Keratinocyte (primary cell): ENCODE results near the gene GALNT14. TPM values are rescaled to one million over a fixed set of nuclear protein-coding genes. Genes with fewer than 3 reads are reported as not detected.

Experiments used
- DNase-seq: peaks from one replicate; pipeline ENCODE4 v3.0.0-alpha.2; 2011; ENCODE audit warnings: low read depth, missing footprints, low spot score
- FAIRE-seq: peaks from 2 replicates; lab custom pipeline; 2011; peaks lifted over from hg19 to GRCh38; lab: Jason Lieb, UNC
- H2AFZ ChIP-seq: 2 replicates; pipeline ENCODE4 v1.6.0; 2012; ENCODE audit warnings: low read length, control low read depth, inconsistent platforms; ENCODE audit not compliant: control insufficient read depth
- H3K27ac ChIP-seq: 2 replicates; pipeline ENCODE4 v1.5.1; 2011; ENCODE audit warnings: low read length; ENCODE audit not compliant: control insufficient read depth, insufficient read depth
- H3K27me3 ChIP-seq: 3 replicates; pipeline ENCODE4 v1.6.0; 2011; ENCODE audit warnings: low read length; ENCODE audit not compliant: control insufficient read depth, insufficient read depth; ENCODE audit errors: extremely low read depth
- H3K36me3 ChIP-seq, 2 experiments: 2 replicates in 1 of 2; 3 replicates in 1 of 2; pipeline ENCODE4 v1.5.1; 2011; ENCODE audit warnings: low read length in 2 of 2, mild to moderate bottlenecking in 1 of 2; ENCODE audit not compliant: control insufficient read depth in 2 of 2, insufficient read depth in 2 of 2; ENCODE audit errors: extremely low read depth in 1 of 2
- H3K4me1 ChIP-seq: 3 replicates; pipeline ENCODE4 v1.5.1; 2011; ENCODE audit warnings: low read length; ENCODE audit not compliant: control insufficient read depth, insufficient read depth; ENCODE audit errors: extremely low read depth
- H3K4me2 ChIP-seq: 3 replicates; pipeline ENCODE4 v1.6.0; 2011; ENCODE audit warnings: low read depth, low read length; ENCODE audit not compliant: control insufficient read depth, insufficient read depth; ENCODE audit errors: extremely low read depth
- H3K4me3 ChIP-seq, 3 experiments: fragments of 200-600 bp in 1 of 3; sonication (generic) in 1 of 3; 2 replicates in 2 of 3; 3 replicates in 1 of 3; pipeline ENCODE4 v1.5.1; 2011 to 2016; ENCODE audit warnings: low read length in 3 of 3, mild to moderate bottlenecking in 3 of 3, control low read depth in 2 of 3, inconsistent platforms in 1 of 3, low read depth in 1 of 3, mixed read lengths in 1 of 3, mixed run types in 1 of 3, moderate library complexity in 1 of 3; ENCODE audit not compliant: control insufficient read depth in 2 of 3, insufficient read depth in 2 of 3; ENCODE audit errors: extremely low read depth in 1 of 3
- H3K79me2 ChIP-seq: 2 replicates; pipeline ENCODE4 v1.6.0; 2012; ENCODE audit warnings: low read length; ENCODE audit not compliant: control insufficient read depth, insufficient read depth
- H3K9ac ChIP-seq: 3 replicates; pipeline ENCODE4 v1.6.0; 2011; ENCODE audit warnings: low read length; ENCODE audit not compliant: control insufficient read depth, insufficient read depth; ENCODE audit errors: extremely low read depth
- H3K9me1 ChIP-seq: 3 replicates; pipeline ENCODE4 v1.6.0; 2011; ENCODE audit warnings: low read length; ENCODE audit not compliant: control insufficient read depth, insufficient read depth; ENCODE audit errors: extremely low read depth
- H3K9me3 ChIP-seq: 2 replicates; pipeline ENCODE4 v1.5.1; 2012; ENCODE audit warnings: low read depth, low read length; ENCODE audit not compliant: control insufficient read depth
- H4K20me1 ChIP-seq: 3 replicates; pipeline ENCODE4 v1.6.0; 2011; ENCODE audit warnings: low read length; ENCODE audit not compliant: control insufficient read depth, insufficient read depth; ENCODE audit errors: extremely low read depth
- EZH2 ChIP-seq: IDR thresholded peaks from one replicate; pipeline ENCODE4 v1.6.1; 2012; ENCODE audit warnings: inconsistent platforms, mild to moderate bottlenecking, low read length, moderate library complexity
- dilution Hi-C: fragments of 300-500 bp; cut with MboI; formaldehyde crosslinking; loops from one replicate; pipeline ENCODE4 v1.7.0; 2020; ENCODE audit warnings: low sequenced_read_pairs; ENCODE audit not compliant: extremely low pct_ligation_motif_present
- polyA plus RNA-seq, 5 experiments: library from polyadenylated mRNA; depleted of rRNA in 3 of 5; stranded (reverse) in 3 of 5; stranded (forward) in 1 of 5; unstranded in 1 of 5; fragments of >200 nt; gene quantifications; 1 replicate in 1 of 5; 2 replicates in 3 of 5; 3 replicates in 1 of 5; pipeline versions ENCODE4 v1.2.1 to v1.2.3, GENCODE V29; 2011 to 2012; ENCODE audit warnings: missing spikeins in 2 of 5, low read depth in 1 of 5, low replicate concordance in 1 of 5
- TF ChIP-seq, protein P1 (sequence below), 3 experiments: IDR thresholded peaks in 1 of 3; conservative IDR thresholded peaks in 1 of 3; optimal IDR thresholded peaks in 1 of 3; 2 replicates in 2 of 3; 3 replicates in 1 of 3; pipeline versions ENCODE3 to v1.5.1; 2011; ENCODE audit warnings: low read length in 3 of 3, mild to moderate bottlenecking in 3 of 3, moderate library complexity in 2 of 3, control low read depth in 1 of 3, inconsistent platforms in 1 of 3; ENCODE audit not compliant: insufficient read depth in 2 of 3; ENCODE audit errors: extremely low read depth in 1 of 3

Gene GALNT14
- polyA plus RNA-seq, 1 donor (not counting 4 experiments of a cell fraction or from before 2014, with no cell fraction given) = 27.4 TPM

DNA sequence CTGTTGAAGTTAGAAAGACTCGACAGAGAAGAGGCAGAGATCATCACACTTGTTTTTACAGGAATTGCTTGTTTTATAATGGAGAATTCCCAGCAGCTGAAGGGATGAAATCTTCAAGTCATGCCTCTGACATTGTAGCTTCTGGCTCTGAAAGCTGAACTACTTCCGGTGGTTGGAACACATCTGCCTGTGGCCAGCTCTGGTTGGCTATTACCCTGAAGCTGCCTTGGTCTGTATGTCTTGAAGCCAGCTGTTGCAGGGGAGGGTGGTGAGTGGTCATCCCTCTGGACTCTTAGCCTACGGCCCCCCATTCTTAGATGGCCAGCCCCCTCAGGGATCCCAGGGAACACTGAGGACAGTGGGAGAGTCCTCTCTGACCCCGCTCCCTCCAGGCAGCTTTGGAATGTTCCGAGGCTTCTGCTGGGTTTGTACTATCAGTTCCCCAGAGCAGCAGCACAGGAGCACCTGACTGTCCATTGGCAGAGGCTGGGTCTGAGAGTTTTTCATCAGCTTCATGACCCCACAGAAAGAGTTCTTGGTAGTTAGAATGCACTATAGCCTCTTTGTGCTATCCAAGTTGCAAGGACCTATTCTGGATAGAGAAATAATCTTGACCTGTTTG, 243.6 kb downstream of the GALNT14 start:
- Histone ChIP-seq H3K4me2 (no peak overlapping the region), H3K4me3 (no peak overlapping the region), H3K27ac (no peak overlapping the region), H4K20me1 (no peaks in the 10 kb centered on the region), H2AFZ (no peak overlapping the region), H3K9ac (no peak overlapping the region), H3K27me3 (peaks cover 3% of the 10 kb centered on the region), H3K9me3 (no peaks in the 10 kb centered on the region), H3K4me1 (no peaks in the 10 kb centered on the region), H3K79me2 (no peaks in the 10 kb centered on the region), H3K9me1 (no peaks in the 10 kb centered on the region), H3K36me3 (no peaks in the 10 kb centered on the region)
- dilution Hi-C loops = no loop called here
- DNase-seq = no peak
- TF ChIP-seq EZH2 = no peak
- FAIRE-seq = no peak

DNA sequence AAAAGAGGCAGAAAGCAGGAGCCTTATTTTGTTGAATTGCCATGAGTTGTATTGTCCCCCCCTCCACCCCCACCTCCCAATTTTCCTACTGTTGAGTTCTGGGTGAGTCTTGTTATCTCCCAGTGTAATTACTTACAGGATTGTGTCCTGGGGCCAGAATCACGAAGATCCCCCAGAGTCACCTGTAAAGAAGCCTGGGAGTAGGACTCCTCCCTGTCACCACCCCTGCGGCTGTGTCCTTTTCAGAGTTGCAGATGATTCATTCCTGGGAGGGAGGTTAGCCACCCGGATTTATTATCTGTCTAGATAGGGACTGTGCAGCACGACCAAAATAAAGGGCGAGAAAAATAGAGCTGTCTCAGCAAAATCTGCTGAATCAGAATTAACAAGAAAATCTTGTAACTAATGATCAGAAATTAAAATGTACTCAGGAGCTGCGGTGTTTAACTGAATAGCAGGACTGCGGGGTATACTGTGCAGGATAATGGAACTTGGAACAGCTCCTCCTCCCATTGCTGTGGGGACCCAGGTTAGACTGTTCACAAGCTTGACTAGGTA, 249.3 kb downstream of the GALNT14 start:
- no peak for DNase-seq
- no peak overlapping the region for H2AFZ ChIP-seq
- H3K27ac ChIP-seq = no peak overlapping the region
- FAIRE-seq = no peak
- H3K4me3 ChIP-seq = no peak overlapping the region
- H3K79me2 ChIP-seq = no peaks in the 10 kb centered on the region
- peaks cover 3% of the 10 kb centered on the region for H3K27me3 ChIP-seq
- H3K36me3 ChIP-seq = no peaks in the 10 kb centered on the region
- H3K9ac ChIP-seq = no peak overlapping the region
- H3K9me1 ChIP-seq = no peaks in the 10 kb centered on the region
- H3K4me1 ChIP-seq = peaks cover 10% of the 10 kb centered on the region
- no peak for TF ChIP-seq EZH2
- TF ChIP-seq, protein P1, sequence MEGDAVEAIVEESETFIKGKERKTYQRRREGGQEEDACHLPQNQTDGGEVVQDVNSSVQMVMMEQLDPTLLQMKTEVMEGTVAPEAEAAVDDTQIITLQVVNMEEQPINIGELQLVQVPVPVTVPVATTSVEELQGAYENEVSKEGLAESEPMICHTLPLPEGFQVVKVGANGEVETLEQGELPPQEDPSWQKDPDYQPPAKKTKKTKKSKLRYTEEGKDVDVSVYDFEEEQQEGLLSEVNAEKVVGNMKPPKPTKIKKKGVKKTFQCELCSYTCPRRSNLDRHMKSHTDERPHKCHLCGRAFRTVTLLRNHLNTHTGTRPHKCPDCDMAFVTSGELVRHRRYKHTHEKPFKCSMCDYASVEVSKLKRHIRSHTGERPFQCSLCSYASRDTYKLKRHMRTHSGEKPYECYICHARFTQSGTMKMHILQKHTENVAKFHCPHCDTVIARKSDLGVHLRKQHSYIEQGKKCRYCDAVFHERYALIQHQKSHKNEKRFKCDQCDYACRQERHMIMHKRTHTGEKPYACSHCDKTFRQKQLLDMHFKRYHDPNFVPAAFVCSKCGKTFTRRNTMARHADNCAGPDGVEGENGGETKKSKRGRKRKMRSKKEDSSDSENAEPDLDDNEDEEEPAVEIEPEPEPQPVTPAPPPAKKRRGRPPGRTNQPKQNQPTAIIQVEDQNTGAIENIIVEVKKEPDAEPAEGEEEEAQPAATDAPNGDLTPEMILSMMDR (optimal IDR thresholded peaks at IDR 0.05 in 1 of 3, IDR thresholded peaks at IDR 0.05 in 1 of 3, conservative IDR thresholded peaks at IDR 0.05 in 1 of 3; ENCODE audit: extremely low read depth in 1 of 3, insufficient read depth in 2 of 3, low read length in 3 of 3) = no peak
- dilution Hi-C loops = no loop called here
- H4K20me1 ChIP-seq = no peaks in the 10 kb centered on the region
- H3K4me2 ChIP-seq = no peak overlapping the region
- H3K9me3 ChIP-seq = no peaks in the 10 kb centered on the region
